Measurements from ENCODE around the gene RAC3.

Gene RAC3

DNA sequence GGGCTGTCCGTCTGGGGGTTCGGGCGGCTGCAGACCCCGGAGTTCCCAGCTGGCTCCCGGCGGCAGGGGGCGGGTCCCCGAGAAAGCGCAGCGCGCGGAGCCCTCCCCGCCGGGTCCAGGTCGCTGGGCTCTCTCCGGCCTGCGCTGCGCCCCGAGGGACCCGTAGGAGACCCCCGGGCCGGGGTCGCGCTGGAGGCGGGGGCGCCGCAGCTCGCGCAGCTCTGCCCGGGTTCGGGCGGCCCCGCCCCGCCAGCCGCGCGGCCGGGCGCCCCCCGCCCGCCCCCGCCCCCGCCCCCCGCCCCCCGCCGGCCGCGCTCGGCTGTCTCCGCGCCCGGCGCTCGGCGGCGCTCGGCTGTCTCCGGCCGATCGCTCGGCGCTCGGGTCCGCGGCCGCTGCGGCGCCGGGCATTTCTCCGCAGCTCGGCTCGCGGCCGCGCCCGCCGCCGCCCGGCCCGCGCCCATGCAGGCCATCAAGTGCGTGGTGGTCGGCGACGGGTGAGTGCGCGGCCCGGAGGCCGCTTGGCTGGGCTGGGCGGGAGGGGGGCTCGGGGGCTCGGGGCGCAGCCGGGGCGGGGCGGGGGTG, at the start of gene RAC3:
Gene RAC3, plus strand, starts transcription at position 376 of the 582 bp plus-strand sequence. Its CDS starts 84 bp downstream, at position 460.
- DNase-seq: no peak

- no peak for DNase-seq
Measured at GRCh38 chr17:81983011-81983638, 48.4 kb upstream of the RAC3 start.

GRCh38 chr17:81983639-81984373, 47.7 kb upstream of the RAC3 start:
- DNase-seq: no peak

- DNase-seq: no peak
Measured at GRCh38 chr17:81984773-81985410, 46.6 kb upstream of the RAC3 start.

GRCh38 chr17:81986606-81987005, 44.9 kb upstream of the RAC3 start:
- DNase-seq: no peak

DNA sequence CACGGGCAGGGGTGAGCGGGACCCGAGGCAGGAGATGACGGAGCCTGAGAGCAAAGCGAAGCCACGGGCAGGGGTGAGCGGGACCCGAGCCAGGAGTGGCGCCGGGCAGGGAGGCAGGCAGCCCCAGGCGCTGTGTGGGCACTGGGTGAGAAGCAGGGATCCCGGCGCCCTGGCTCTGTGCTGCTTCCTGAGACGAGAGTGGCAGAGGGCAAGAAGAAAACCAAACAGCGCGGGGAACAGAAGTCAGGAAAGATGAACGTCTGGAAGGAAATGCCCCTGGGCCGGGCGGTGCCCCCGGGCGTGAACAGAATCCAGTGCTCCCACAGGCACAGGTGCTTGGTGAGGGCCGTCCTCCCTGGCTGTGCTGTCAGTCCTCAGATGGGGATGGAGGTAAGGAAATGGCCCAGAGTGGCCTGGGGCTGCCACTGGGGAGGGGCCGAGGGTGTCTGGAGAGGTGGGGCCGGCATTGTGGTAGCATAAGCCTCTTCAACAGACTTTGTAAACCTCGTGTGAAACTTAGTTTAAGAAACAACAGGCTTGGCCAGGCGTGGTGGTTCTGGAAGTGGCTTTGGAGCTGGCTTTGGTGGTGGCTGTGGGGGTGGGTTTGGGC, 44.2 kb upstream of the RAC3 start:
- DNase-seq: no peak

- no peak for DNase-seq
Measured at GRCh38 chr17:81990836-81991683, 40.4 kb upstream of the RAC3 start.

- DNase-seq: no peak
Measured at GRCh38 chr17:81991684-81992305, 39.7 kb upstream of the RAC3 start.

GRCh38 chr17:81992306-81993102, 39.0 kb upstream of the RAC3 start:
- no peak for DNase-seq

- DNase-seq: no peak
Measured at GRCh38 chr17:81993729-81994592, 37.5 kb upstream of the RAC3 start.

- no peak for DNase-seq
Measured at GRCh38 chr17:81994593-81995462, 36.6 kb upstream of the RAC3 start.

GRCh38 chr17:81995463-81996231, 35.8 kb upstream of the RAC3 start:
- no peak for DNase-seq

DNA sequence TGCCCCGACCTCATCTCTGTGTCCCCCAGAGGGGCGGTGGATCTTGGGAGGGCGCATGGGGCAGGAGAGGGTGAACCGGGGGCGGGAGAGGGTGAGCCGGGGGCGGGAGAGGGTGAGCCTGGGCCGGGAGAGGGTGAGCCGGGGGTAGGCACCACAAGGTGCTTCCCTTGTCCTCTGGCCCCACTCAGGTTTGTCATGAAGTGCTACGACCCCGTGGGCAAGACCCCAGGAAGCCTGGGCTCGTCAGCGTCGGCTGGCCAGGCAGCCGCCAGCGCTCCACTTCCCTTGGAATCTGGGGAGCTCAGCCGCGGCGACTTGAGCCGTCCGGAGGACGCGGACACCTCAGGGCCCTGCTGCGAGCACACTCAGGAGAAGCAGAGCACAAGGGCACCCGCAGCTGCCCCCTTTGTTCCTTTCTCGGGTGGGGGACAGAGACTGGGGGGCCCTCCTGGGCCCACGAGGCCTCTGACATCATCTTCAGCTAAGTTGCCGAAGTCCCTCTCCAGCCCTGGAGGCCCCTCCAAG, 35.2 kb upstream of the RAC3 start:
- DNase-seq: no peak

DNA sequence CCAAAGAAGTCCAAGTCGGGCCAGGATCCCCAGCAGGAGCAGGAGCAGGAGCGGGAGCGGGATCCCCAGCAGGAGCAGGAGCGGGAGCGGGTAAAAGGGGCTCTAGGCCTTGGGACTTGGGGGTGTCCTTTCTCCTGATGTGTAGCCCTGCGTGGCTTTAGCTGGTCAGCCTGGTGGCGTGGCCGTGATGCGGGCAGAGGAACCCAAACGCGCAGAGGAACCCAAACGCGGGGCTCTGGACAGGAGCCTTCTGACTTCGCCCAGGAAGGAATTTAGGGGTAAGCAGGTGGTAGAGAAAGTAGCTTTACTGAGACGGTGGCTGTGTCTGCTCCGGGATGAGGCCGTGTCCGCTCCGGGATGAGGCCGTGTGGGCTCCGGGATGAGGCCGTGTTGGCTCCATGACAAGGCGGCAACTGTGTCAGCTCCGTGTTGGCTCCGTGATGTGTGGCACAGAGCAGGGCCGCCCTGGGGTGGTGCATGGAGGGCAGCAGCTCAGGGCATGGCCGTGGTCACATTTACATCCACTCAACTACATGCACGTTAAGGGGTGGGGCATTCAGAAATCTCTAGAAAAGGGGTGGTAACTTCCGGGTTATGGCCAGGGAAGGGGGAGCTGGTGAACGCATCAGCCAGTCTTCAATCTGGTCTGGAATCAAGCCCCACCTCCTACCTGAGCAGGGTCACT, 34.6 kb upstream of the RAC3 start:
- DNase-seq: no peak

GRCh38 chr17:81998212-81998611, 33.3 kb upstream of the RAC3 start:
- DNase-seq: no peak

DNA sequence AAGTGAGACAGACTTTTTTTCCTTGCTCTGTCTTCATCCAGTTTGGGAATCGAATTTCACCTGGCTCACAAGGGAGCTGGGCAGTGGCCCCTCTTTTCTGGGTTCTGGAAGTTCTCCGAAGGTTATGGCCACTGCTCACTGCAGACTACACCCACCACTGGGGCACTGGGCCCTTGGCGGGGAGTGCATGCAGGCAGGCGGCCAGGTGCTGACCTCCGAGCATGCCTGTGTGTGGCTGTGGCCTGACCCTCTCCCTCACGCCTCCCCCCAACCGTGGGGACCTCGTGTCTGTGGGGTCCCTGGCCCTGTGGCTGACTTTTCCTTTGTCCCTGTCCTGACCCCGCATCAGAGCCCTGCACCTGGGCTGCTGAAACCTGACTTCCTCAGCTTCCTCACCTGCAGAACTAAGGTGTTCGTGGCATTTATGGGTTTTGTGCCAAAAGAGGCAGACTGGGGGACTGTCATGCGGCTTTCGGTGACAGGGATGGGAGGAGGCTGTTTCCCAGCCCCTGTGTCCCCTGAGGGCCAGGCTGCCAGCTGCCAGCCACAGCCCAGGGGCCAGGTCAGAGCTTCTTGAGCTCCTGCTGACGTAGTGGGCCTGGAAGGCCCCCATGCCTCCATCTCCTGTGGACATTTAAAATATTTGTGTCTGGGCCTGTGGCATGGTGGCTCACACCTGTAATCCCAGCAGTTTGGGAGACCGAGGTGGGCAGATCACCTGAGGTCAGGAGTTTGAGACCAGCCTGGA, 32.6 kb upstream of the RAC3 start:
- no peak for DNase-seq

- DNase-seq: no peak
Measured at GRCh38 chr17:81999587-81999975, 31.9 kb upstream of the RAC3 start.

All from activated CD4-positive, alpha-beta T cell treated with anti-CD3 and anti-CD28 coated beads, Interleukin-2, amount 50 U/mL, for 48 hours (primary cell).